ENCODE data around the gene FAM9C.
"Not testable (repeated sequence)": the region's sequence is repeated elsewhere in the genome, so short reads cannot be mapped to it uniquely, and the experiment has no call there.

The FAM9C gene

GRCh38 chrX:13088156-13088487 lies 43.7 kb upstream of the FAM9C start:
- H3K36me3 ChIP-seq (ENCODE audit: low read length): no peaks in the 10 kb centered on the region
- H4K20me1 ChIP-seq (ENCODE audit: low read depth, low read length): no peaks in the 10 kb centered on the region
- peak overlapping the region; percentile 93 for H3K4me2 ChIP-seq (ENCODE audit: low read depth, low read length, poor library complexity, severe bottlenecking)
- H3K27ac ChIP-seq (ENCODE audit: low read depth, low read length): peak overlapping the region; percentile 99
- H3K9me2 ChIP-seq (replicated peaks; ENCODE audit: insufficient read depth, low read length): no peaks in the 10 kb centered on the region
- peaks cover 75% of the 10 kb centered on the region for H3F3A ChIP-seq (ENCODE audit: insufficient read depth)
- no peak overlapping the region for H3K4me3 ChIP-seq (ENCODE audit: insufficient read depth, low read length, poor library complexity, severe bottlenecking)
- H2AFZ ChIP-seq (ENCODE audit: low read depth, low read length, severe bottlenecking): no peak overlapping the region
- 0 out of 2 replicates have a peak, but pooled peaks cover 9% of the 10 kb centered on the region for H3K79me2 ChIP-seq (ENCODE audit: insufficient read depth, low read length)
- H3K9ac ChIP-seq (ENCODE audit: low read length): peak overlapping the region; percentile 57
- TF ChIP-seq EZH2phosphoT487 (conservative IDR thresholded peaks at IDR 0.05; ENCODE audit: low read length) (no peak), CTCF (IDR thresholded peaks at IDR 0.05; ENCODE audit: insufficient read depth, low read length, poor library complexity, severe bottlenecking) (no peak)
- H3K27me3 ChIP-seq (ENCODE audit: low read length): no peaks in the 10 kb centered on the region
- H3K9me3 ChIP-seq (ENCODE audit: insufficient read depth, low read length): no peaks in the 10 kb centered on the region

GRCh38 chrX:13087322-13088155 lies 43.1 kb upstream of the FAM9C start:
- Histone ChIP-seq H3K9me2 (replicated peaks; ENCODE audit: insufficient read depth, low read length) (no peaks in the 10 kb centered on the region), H3F3A (ENCODE audit: insufficient read depth) (peaks cover 77% of the 10 kb centered on the region), H3K36me3 (ENCODE audit: low read length) (no peaks in the 10 kb centered on the region), H3K27me3 (ENCODE audit: low read length) (no peaks in the 10 kb centered on the region), H3K27ac (ENCODE audit: low read depth, low read length) (peak overlapping the region; percentile 99), H3K4me3 (ENCODE audit: insufficient read depth, low read length, poor library complexity, severe bottlenecking) (peak overlapping the region; percentile 13), H3K4me2 (ENCODE audit: low read depth, low read length, poor library complexity, severe bottlenecking) (peak overlapping the region; percentile 93), H2AFZ (ENCODE audit: low read depth, low read length, severe bottlenecking) (no peak overlapping the region), H3K9me3 (ENCODE audit: insufficient read depth, low read length) (no peaks in the 10 kb centered on the region), H3K9ac (ENCODE audit: low read length) (peak overlapping the region; percentile 57), H3K79me2 (ENCODE audit: insufficient read depth, low read length) (0 out of 2 replicates have a peak, but pooled peaks cover 5% of the 10 kb centered on the region), H4K20me1 (ENCODE audit: low read depth, low read length) (no peaks in the 10 kb centered on the region)
- TF ChIP-seq CTCF (IDR thresholded peaks at IDR 0.05; ENCODE audit: insufficient read depth, low read length, poor library complexity, severe bottlenecking) (no peak), EZH2phosphoT487 (conservative IDR thresholded peaks at IDR 0.05; ENCODE audit: low read length) (no peak)

- not testable (repeated sequence) for H3K9me2 ChIP-seq (replicated peaks; ENCODE audit: insufficient read depth, low read length); H3K9me3 ChIP-seq (ENCODE audit: insufficient read depth, low read length); H4K20me1 ChIP-seq (ENCODE audit: low read depth, low read length); H2AFZ ChIP-seq (ENCODE audit: low read depth, low read length, severe bottlenecking); H3K27me3 ChIP-seq (ENCODE audit: low read length); H3K36me3 ChIP-seq (ENCODE audit: low read length); H3K79me2 ChIP-seq (ENCODE audit: insufficient read depth, low read length)
- Histone ChIP-seq H3K27ac (ENCODE audit: low read depth, low read length) (peak overlapping the region; percentile 99), H3K4me2 (ENCODE audit: low read depth, low read length, poor library complexity, severe bottlenecking) (peak overlapping the region; percentile 93), H3K9ac (ENCODE audit: low read length) (peak overlapping the region; percentile 56), H3F3A (ENCODE audit: insufficient read depth) (peaks cover 82% of the 10 kb centered on the region), H3K4me3 (ENCODE audit: insufficient read depth, low read length, poor library complexity, severe bottlenecking) (peak overlapping the region; percentile 42)
Measured at GRCh38 chrX:13086793-13087321, 42.4 kb upstream of the FAM9C start.

GRCh38 chrX:13086076-13086475 lies 41.7 kb upstream of the FAM9C start:
- H3K27ac ChIP-seq (ENCODE audit: low read depth, low read length): peak overlapping the region; percentile 99

More at GRCh38 chrX:13086076-13086475, 41.7 kb upstream of the FAM9C start:
- Histone ChIP-seq H3K4me3 (ENCODE audit: insufficient read depth, low read length, poor library complexity, severe bottlenecking) (peak overlapping the region; percentile 42), H3K27me3 (ENCODE audit: low read length) (no peaks in the 10 kb centered on the region), H3F3A (ENCODE audit: insufficient read depth) (peaks cover 83% of the 10 kb centered on the region), H3K9me3 (ENCODE audit: insufficient read depth, low read length) (no peaks in the 10 kb centered on the region), H3K4me2 (ENCODE audit: low read depth, low read length, poor library complexity, severe bottlenecking) (peak overlapping the region; percentile 93), H3K79me2 (ENCODE audit: insufficient read depth, low read length) (0 out of 2 replicates have a peak, but pooled peaks cover 5% of the 10 kb centered on the region), H2AFZ (ENCODE audit: low read depth, low read length, severe bottlenecking) (no peak overlapping the region), H4K20me1 (ENCODE audit: low read depth, low read length) (no peaks in the 10 kb centered on the region), H3K9ac (ENCODE audit: low read length) (peak overlapping the region; percentile 56), H3K9me2 (replicated peaks; ENCODE audit: insufficient read depth, low read length) (no peaks in the 10 kb centered on the region), H3K36me3 (ENCODE audit: low read length) (no peaks in the 10 kb centered on the region)
- no peak for TF ChIP-seq EZH2phosphoT487 (conservative IDR thresholded peaks at IDR 0.05; ENCODE audit: low read length)
